T-helper 2 cell treated with Interferon-gamma antibody and Interleukin-4, amounts not matched to agents 5 μg/mL and 100 μg/mL, for 36 hours (primary cell): ENCODE measurements around the gene GSN.

Experiments
- DNase-seq: peaks from one replicate; pipeline ENCODE4 v3.0.0; 2021; ENCODE audit warnings: low spot score
- H3K27ac Mint-ChIP-seq: one replicate; pipeline ENCODE4 v1.8.0; 2021; ENCODE audit warnings: mild to moderate bottlenecking, mixed read lengths
- H3K27me3 Mint-ChIP-seq: one replicate; pipeline ENCODE4 v1.8.0; 2021; ENCODE audit warnings: low read depth, mixed read lengths
- H3K36me3 Mint-ChIP-seq: one replicate; pipeline ENCODE4 v1.8.0; 2021; ENCODE audit warnings: low read depth, mixed read lengths
- H3K4me1 Mint-ChIP-seq: one replicate; pipeline ENCODE4 v1.8.0; 2021; ENCODE audit warnings: low read depth, mixed read lengths
- H3K4me3 Mint-ChIP-seq: one replicate; pipeline ENCODE4 v1.8.0; 2022; ENCODE audit warnings: mild to moderate bottlenecking, moderate library complexity, mixed read lengths
- H3K9me3 Mint-ChIP-seq: one replicate; pipeline ENCODE4 v1.8.0; 2021; ENCODE audit warnings: mixed read lengths

The GSN gene

GRCh38 chr9:121259935-121260334 is 8.0 kb upstream of the GSN start:
- H3K4me3 Mint-ChIP-seq = no peak overlapping the region
- no peaks in the 10 kb centered on the region for H3K9me3 Mint-ChIP-seq
- no peaks in the 10 kb centered on the region for H3K4me1 Mint-ChIP-seq
- no peaks in the 10 kb centered on the region for H3K36me3 Mint-ChIP-seq
- DNase-seq = no peak
- H3K27ac Mint-ChIP-seq = no peak overlapping the region
- H3K27me3 Mint-ChIP-seq = peaks cover 16% of the 10 kb centered on the region

GRCh38 chr9:121260457-121261106 is 7.4 kb upstream of the GSN start:
- Mint-ChIP-seq H3K4me3 (no peak overlapping the region), H3K4me1 (no peaks in the 10 kb centered on the region), H3K9me3 (no peaks in the 10 kb centered on the region), H3K36me3 (no peaks in the 10 kb centered on the region), H3K27ac (no peak overlapping the region), H3K27me3 (peaks cover 16% of the 10 kb centered on the region)
- DNase-seq = no peak

- no peak overlapping the region for H3K27ac Mint-ChIP-seq
- H3K4me1 Mint-ChIP-seq = no peaks in the 10 kb centered on the region
- H3K4me3 Mint-ChIP-seq = no peak overlapping the region
- H3K27me3 Mint-ChIP-seq = peaks cover 14% of the 10 kb centered on the region
- H3K36me3 Mint-ChIP-seq = no peaks in the 10 kb centered on the region
- DNase-seq = no peak
- no peaks in the 10 kb centered on the region for H3K9me3 Mint-ChIP-seq
These were observed 6.9 kb upstream of the GSN start for GRCh38 chr9:121261107-121261460.

- Mint-ChIP-seq H3K4me1 (no peaks in the 10 kb centered on the region), H3K4me3 (no peak overlapping the region), H3K27me3 (peaks cover 14% of the 10 kb centered on the region), H3K27ac (no peak overlapping the region), H3K9me3 (no peaks in the 10 kb centered on the region), H3K36me3 (no peaks in the 10 kb centered on the region)
- no peak for DNase-seq
These were observed 6.2 kb upstream of the GSN start for GRCh38 chr9:121261755-121262154.

- no peak overlapping the region for H3K4me3 Mint-ChIP-seq
- peaks cover 14% of the 10 kb centered on the region for H3K27me3 Mint-ChIP-seq
- H3K27ac Mint-ChIP-seq = no peak overlapping the region
- no peaks in the 10 kb centered on the region for H3K4me1 Mint-ChIP-seq
- H3K9me3 Mint-ChIP-seq = no peaks in the 10 kb centered on the region
- DNase-seq = no peak
- no peaks in the 10 kb centered on the region for H3K36me3 Mint-ChIP-seq
These were observed 5.5 kb upstream of the GSN start for GRCh38 chr9:121262423-121262822.

GRCh38 chr9:121262953-121263352 is 5.0 kb upstream of the GSN start:
- peaks cover 16% of the 10 kb centered on the region for H3K27me3 Mint-ChIP-seq

GRCh38 chr9:121266356-121266755 is 1.6 kb upstream of the GSN start:
- Mint-ChIP-seq H3K4me1 (peaks cover 3% of the 10 kb centered on the region), H3K36me3 (no peaks in the 10 kb centered on the region), H3K9me3 (no peaks in the 10 kb centered on the region), H3K4me3 (no peak overlapping the region), H3K27me3 (peaks cover 21% of the 10 kb centered on the region), H3K27ac (no peak overlapping the region)
- no peak for DNase-seq

More at GRCh38 chr9:121262953-121263352, 5.0 kb upstream of the GSN start:
- peaks cover 3% of the 10 kb centered on the region for H3K4me1 Mint-ChIP-seq
- no peaks in the 10 kb centered on the region for H3K36me3 Mint-ChIP-seq
- no peak overlapping the region for H3K4me3 Mint-ChIP-seq
- H3K27ac Mint-ChIP-seq = no peak overlapping the region
- no peaks in the 10 kb centered on the region for H3K9me3 Mint-ChIP-seq
- DNase-seq = no peak

- Mint-ChIP-seq H3K4me3 (peak overlapping the region; percentile 73), H3K9me3 (no peaks in the 10 kb centered on the region), H3K36me3 (no peaks in the 10 kb centered on the region), H3K27ac (no peak overlapping the region), H3K27me3 (peaks cover 21% of the 10 kb centered on the region), H3K4me1 (peaks cover 3% of the 10 kb centered on the region)
- no peak for DNase-seq
These were observed 884 bp upstream of the GSN start for GRCh38 chr9:121266906-121267650.

GRCh38 chr9:121268598-121268850 is 562 bp downstream of the GSN start:
- Mint-ChIP-seq H3K9me3 (no peaks in the 10 kb centered on the region), H3K4me3 (peak overlapping the region; percentile 74), H3K36me3 (no peaks in the 10 kb centered on the region), H3K27me3 (peaks cover 21% of the 10 kb centered on the region), H3K4me1 (peaks cover 3% of the 10 kb centered on the region), H3K27ac (no peak overlapping the region)
- no peak for DNase-seq

GRCh38 chr9:121268851-121269641 is 1.1 kb downstream of the GSN start:
- Mint-ChIP-seq H3K4me1 (peaks cover 3% of the 10 kb centered on the region), H3K9me3 (no peaks in the 10 kb centered on the region), H3K27ac (no peak overlapping the region), H3K4me3 (peak overlapping the region; percentile 74), H3K36me3 (no peaks in the 10 kb centered on the region), H3K27me3 (peaks cover 21% of the 10 kb centered on the region)
- no peak for DNase-seq

- DNase-seq = no peak
- Mint-ChIP-seq H3K27ac (no peak overlapping the region), H3K9me3 (no peaks in the 10 kb centered on the region), H3K4me3 (no peak overlapping the region), H3K27me3 (peaks cover 21% of the 10 kb centered on the region), H3K36me3 (no peaks in the 10 kb centered on the region), H3K4me1 (peaks cover 3% of the 10 kb centered on the region)
These were observed 1.8 kb downstream of the GSN start for GRCh38 chr9:121269642-121270254.

- H3K9me3 Mint-ChIP-seq = no peaks in the 10 kb centered on the region
- no peak overlapping the region for H3K4me3 Mint-ChIP-seq
- H3K27ac Mint-ChIP-seq = no peak overlapping the region
- no peak for DNase-seq
- peaks cover 3% of the 10 kb centered on the region for H3K4me1 Mint-ChIP-seq
- no peaks in the 10 kb centered on the region for H3K36me3 Mint-ChIP-seq
- H3K27me3 Mint-ChIP-seq = peaks cover 23% of the 10 kb centered on the region
These were observed 3.7 kb downstream of the GSN start for GRCh38 chr9:121271368-121272341.

- Mint-ChIP-seq H3K4me1 (peaks cover 3% of the 10 kb centered on the region), H3K27ac (no peak overlapping the region), H3K36me3 (no peaks in the 10 kb centered on the region), H3K9me3 (no peaks in the 10 kb centered on the region), H3K27me3 (peaks cover 25% of the 10 kb centered on the region), H3K4me3 (no peak overlapping the region)
- DNase-seq = no peak
These were observed 4.5 kb downstream of the GSN start for GRCh38 chr9:121272401-121272948.
